ENCODE data around the gene NDUFAF5. TPM values are rescaled to one million over a fixed set of nuclear protein-coding genes. Genes with fewer than 3 reads are reported as not detected.
A peak's percentile ranks its signal among the peaks of the same experiment; 100 is the strongest.

The NDUFAF5 gene
- total RNA-seq, 1 experiment from 2014 or later = 34.0 TPM

DNA sequence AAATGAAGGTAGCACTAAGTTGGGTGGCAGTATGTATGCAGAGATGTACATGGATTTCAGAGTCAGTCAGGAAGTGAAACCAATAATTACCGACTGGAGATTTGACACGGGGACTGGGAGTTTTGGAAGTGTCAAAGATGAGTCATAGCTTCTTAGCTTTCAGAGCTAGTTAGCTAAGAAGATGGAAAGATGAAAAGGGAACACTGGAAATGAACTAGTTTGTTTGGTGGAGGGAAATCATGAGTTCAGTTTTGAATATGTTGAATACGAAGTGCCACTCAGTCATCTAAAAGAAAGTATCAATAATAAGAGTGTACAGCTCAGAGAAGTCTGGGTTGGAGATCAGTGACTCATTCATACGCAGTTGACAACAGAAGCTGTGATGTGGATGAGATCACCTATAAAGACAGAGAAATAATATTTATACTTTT lies 7.6 kb upstream of the NDUFAF5 start:
- no peak for DNase-seq (ENCODE audit: low spot score)

DNA sequence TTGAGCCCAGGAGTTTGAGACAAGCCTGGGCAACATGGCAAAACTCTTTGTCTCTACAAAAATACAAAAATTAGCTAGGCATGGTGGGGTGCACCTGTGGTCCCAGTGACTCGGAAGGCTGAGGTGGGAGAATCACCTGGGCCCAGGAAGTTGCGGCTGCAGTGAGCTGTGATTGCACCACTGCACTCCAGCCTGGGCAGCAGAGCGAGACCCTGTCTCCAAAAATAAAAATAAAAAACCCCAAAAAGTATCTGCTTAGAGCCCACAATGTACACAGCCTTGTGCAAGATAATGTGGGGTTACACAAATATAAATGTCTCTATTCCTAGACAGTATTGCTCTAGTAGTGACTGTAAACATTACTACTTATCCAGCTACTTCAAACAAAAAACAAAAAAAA lies 6.0 kb upstream of the NDUFAF5 start:
- DNase-seq (ENCODE audit: low spot score) = no peak

DNA sequence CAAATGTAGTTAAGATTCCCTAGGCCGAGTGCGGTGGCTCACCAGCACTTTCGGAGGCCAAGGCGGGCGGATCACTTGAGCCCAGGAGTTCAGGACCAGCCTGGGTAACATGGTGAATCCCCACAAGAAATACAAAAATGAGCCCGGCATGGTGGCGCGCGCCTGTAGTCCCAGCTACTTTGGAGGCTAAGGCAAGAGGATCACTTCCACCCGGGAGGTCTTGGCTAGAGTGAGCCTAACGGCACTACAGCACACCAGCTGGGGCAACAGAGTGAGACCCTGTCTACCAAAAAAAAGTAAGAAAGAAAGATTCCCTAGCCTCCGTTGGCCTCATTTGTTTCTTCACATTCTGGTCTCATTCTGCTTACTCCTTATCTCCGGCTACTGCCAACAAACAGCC lies 1.3 kb upstream of the NDUFAF5 start:
- no peak for DNase-seq (ENCODE audit: low spot score)

DNA sequence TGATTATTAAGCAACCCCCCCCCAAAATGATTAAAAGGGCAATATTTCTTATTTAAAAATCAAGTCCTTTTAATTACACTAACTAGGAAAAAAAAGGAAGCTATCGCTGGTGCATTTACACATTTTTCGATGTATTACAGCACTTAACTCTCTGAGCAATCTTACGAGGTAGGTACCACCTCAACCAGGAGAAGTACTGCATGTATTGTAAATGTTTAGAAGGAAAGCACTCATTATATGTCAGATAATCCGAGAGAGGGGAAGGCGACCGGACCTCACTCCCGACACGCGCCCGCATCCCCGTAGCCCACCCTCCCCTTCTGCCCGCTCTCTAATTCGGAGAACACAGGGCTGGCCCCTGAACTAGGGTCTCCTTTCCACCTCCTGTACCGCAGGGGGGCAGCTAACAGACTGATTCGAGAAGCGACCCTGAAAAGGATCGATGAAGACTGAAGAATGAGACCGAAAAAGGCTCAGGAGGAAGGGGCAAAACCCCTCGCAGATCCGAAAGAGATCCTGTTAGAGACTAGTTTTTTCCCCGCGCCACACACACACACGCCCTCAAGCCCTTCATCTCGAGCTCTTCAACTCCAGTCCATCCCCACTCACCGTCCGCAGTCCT lies 446 bp upstream of the NDUFAF5 start:
- DNase-seq (ENCODE audit: low spot score) = no peak

- no peak for DNase-seq (ENCODE audit: low spot score)
These were observed 1.5 kb downstream of the NDUFAF5 start for GRCh38 chr20:13786143-13786828.

- DNase-seq (ENCODE audit: low spot score) = peak; percentile 68
These were observed 3.5 kb downstream of the NDUFAF5 start for GRCh38 chr20:13788167-13788834.

- DNase-seq (ENCODE audit: low spot score) = no peak
These were observed 5.9 kb downstream of the NDUFAF5 start for GRCh38 chr20:13790708-13791107.

DNA sequence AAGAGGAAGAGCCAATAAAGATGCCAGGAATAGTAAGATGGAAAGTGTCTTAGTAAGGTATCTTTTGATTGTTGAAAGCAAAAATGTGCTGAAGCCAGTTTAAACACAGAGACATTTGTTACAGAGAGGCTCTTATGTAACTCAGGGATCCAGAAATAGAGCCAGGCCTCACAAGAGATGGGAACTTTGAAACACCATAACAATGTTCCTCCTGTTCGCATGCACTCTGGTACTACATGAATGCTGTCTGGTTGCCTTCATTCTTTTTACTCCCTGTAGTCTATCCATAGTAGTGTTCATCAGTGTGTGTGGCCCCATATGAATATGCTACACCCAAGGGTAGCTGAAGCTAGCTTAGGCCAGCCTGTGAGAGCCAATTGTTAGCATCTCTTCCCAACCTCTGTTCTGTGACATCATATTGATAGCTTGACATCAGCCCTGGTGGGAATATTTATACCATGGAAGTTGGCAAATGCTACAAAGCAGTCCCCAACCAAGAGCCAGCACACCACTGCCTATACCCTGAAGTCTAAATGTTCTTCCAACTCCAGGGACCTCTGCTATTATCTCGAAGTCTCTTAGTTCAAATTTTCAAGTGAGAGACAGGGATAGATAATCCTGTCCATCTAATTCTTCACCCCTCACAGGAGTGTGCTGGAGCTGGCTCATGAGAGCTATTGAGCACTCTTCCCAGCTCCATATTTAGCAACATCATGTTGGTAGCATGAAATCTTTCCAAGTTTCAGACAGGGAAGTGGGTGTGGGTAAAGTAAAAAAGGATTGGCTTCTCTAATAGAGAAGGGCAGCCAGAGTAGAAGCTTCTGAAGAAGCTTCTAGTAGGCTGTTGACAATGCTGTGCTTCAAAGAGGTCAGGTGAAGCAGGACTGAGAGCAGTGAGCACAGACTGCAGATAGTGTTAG lies 7.0 kb downstream of the NDUFAF5 start:
- DNase-seq (ENCODE audit: low spot score) = no peak

- DNase-seq (ENCODE audit: low spot score) = no peak
These were observed 8.2 kb downstream of the NDUFAF5 start for GRCh38 chr20:13793001-13793400.

GRCh38 chr20:13794667-13795066 lies 9.8 kb downstream of the NDUFAF5 start:
- DNase-seq (ENCODE audit: low spot score) = no peak

DNA sequence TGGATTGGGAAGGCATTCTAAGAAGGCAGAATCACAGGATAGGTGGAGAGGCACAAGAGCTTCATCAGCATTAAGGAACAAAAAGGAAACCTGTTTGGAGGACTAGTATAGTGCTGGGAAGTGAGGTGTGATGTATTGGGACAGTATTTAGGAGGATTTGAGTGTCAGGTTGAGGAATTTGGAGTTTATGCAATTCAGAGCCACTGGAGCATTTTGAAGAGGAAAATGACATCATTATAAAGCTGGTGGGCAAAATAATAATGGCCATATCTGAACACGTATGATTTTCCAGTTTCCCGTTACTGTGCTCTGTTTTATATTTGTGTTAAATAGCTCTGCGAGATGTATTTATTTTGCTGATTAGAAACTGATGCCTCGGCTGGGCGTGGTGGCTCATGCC lies 14.2 kb downstream of the NDUFAF5 start:
- DNase-seq (ENCODE audit: low spot score) = no peak

GRCh38 chr20:13799974-13800373 lies 15.1 kb downstream of the NDUFAF5 start:
- DNase-seq (ENCODE audit: low spot score) = no peak

DNA sequence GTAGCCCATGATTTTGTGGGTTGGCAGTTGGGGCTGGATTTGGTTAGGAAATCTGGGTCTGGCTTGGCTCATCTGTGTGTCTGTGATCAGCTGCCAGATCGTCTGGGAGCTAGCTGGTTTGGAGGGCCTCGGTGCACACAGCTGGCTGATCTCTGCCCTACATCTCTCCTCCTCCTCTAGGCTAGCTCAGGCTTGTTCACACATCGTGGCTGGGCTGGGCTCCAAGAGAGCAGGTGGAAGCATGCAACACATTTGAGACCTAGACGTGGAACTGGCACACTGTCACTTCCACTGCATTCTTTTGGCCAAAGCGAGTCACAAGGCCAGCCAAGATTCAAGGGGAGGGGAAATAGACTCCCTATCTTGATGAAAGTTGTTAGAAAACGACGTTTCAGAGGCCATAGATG lies 15.9 kb downstream of the NDUFAF5 start:
- peak; percentile 80 for DNase-seq (ENCODE audit: low spot score)

DNA sequence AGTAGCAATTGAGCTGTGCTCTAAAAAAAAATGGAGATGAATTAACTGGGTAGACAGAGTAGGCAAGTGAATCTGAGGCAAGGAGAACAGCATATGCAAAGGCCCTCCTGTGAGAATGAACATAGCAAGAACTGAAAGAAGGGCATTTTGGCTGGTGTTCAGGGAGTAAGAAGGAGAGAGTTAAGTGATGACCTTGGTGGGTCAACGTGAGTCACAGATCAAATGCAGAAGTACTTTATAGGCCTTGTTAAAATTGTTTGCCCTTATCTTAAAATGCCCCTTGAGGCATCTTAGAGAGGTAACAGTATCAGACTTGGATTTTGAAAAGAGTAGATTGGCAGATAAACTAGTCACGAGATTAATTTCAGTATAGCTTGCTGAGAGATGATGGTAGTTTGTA lies 24.5 kb downstream of the NDUFAF5 start:
- no peak for DNase-seq (ENCODE audit: low spot score)

GRCh38 chr20:13809855-13810254 lies 25.0 kb downstream of the NDUFAF5 start:
- no peak for DNase-seq (ENCODE audit: low spot score)

DNA sequence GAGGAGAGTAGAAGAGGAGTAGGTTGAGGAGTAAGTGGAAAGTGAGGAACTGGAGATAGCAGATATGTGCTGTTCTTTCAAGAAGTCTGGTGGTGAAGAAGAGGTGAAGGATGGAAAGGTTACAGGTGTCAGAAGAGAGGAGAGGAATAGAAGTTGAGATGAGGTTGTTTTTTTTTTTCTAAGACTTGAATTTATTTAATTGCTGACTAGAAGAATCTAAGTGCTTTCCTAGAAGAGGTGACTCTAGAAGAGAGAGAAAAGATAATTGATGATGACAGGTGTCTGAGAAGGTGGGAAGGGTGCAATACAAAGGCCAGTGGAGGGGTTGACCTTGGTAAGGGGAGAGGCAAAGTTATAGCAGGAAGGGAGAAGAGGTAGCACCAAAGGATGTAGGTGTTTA lies 25.6 kb downstream of the NDUFAF5 start:
- no peak for DNase-seq (ENCODE audit: low spot score)

GRCh38 chr20:13813910-13814309 lies 29.1 kb downstream of the NDUFAF5 start:
- DNase-seq (ENCODE audit: low spot score) = no peak

DNA sequence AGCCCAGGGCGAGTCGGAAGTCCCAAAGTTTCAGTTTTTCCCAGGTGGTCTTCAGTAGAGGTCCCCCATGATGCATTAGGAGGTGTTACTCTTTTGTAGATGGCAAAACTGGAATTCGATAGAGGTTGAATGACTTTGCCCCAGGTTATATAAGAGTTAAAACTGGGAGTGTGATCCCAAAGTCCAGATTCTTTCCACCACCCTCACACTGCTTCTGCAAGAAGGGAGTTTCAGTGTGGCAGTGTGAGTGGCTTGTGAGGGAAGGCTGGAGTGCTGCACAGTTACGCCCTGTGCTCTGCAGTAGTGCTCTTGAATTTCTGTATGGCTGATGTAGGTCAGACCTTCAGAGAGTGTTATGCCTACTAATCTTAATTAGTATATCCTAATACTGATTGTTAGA lies 29.8 kb downstream of the NDUFAF5 start:
- DNase-seq (ENCODE audit: low spot score) = no peak

GRCh38 chr20:13816757-13817156 lies 31.9 kb downstream of the NDUFAF5 start:
- no peak for DNase-seq (ENCODE audit: low spot score)

DNA sequence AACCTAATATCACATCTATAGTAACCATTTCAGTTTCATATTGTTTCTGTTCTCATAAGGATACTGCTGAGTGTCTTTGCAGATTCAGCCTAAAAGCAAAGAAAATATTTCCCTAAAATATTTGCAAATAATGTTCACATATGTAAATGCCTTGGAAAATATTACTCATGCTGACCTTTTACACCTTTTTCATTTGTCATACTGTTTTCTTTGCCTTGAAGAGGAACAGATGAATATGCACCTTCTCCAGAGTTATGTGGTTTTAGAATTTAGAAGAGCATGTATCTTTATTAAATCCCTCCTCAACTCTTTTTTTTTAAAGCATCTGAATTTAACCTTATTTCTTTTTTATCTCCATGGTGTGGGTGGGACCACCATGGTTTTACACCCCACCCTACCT lies 32.5 kb downstream of the NDUFAF5 start:
- no peak for DNase-seq (ENCODE audit: low spot score)

- peak; percentile 64 for DNase-seq (ENCODE audit: low spot score)
These were observed 35.2 kb downstream of the NDUFAF5 start for GRCh38 chr20:13819885-13820645.

Data from H4 (cell line).